NCI-H146 (cell line): ENCODE data around the gene CDC5L.
A peak's percentile ranks its signal among the peaks of the same experiment; 100 is the strongest.

Experiments
- DNase-seq: peaks from one replicate; lab custom pipeline; 2025; lab: John Stamatoyannopoulos, UW

Gene CDC5L

DNA sequence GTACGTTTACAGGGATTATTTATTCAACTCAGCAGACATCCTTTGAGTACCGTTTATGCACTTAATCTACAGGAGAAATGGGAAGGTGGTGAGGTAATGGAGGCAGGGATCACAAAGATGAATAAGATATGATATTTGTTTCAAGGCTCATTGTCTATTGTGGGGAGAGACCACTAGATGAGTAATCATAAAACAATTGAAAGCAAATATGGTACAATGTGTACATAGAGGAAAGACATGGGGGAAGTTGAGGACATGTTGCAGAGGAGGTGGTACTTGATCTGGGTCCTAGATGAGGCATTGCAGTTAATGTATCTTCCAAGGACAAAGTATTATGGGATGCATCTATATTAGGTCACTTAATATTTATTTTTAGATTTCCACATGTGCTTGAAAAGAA lies 13.7 kb upstream of the CDC5L start:
- peak; percentile 19 for DNase-seq

DNA sequence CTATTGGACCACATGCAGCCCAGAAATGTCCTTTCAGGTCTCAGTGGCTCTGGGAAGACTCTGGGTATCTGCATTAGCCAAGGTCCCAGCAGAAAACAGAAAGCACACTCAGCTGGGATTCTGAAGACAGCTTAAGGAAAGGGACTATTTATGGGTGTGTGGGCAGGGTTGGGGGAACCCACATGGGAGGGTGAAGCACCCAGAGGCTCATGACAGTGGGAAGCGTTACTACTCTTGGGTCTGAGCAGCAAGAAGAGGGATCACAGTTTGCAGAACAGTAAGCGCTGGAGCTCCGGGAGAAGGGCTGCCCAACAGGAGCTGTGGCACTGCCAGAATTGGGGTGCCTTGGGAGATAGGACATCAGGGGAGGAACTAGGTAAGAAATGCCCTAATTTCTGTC lies 12.4 kb upstream of the CDC5L start:
- DNase-seq: no peak

DNA sequence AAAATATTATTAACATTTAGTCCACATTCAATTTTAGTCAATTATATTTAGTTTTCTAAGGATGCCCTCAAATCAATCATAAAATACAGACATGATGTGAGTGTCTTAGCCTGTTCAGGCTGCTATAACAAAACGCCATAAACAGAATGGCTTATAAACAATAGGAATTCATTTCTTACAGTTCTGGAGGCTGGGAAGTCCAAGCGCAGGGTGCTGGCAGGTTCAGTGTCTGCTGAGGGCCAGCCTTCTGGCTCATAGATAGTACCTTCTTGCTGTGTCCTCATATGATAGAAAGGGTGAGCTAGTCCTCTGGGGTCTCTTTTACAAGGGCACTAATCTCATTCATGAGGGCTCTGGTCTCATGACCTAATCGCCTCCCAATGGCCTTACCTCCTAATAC lies 10.0 kb upstream of the CDC5L start:
- DNase-seq: no peak

DNA sequence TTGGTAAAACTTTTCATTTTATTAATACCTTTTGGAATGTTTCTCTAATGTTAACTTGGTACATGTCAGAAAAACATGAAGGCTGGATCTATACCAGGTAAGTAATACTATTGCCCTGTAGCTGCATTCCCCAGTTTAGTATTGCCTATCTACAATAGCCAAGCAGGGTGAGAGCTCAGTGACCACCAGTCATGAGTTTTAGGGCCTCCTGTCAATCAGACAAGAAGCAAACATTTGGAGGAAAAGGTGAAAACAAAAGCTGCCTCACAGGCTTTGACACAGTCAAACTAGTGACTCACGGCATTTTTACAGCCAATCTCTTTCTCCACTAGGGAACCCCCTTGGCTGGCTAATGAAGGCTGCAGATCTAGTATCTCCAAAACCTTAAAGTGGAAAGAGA lies 9.5 kb upstream of the CDC5L start:
- no peak for DNase-seq

DNA sequence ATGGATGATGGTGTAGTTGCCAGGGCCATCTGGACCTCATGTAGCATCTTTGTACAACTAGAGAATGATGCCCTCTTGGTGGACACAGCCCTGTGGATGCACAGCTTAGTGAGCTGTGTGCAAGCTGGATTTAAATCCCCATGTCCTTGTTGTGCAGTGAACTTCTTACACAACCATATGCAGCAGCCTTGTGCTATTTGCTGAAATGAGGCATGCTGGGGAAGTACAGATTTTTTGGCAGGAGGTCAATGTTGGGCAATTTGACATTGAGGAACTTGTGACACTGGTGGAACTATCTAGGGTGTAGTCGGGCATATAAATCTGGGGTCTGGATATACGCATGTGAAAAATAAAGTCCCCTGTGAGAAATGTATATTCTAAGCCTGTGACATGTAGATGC lies 5.8 kb upstream of the CDC5L start:
- DNase-seq: no peak

DNA sequence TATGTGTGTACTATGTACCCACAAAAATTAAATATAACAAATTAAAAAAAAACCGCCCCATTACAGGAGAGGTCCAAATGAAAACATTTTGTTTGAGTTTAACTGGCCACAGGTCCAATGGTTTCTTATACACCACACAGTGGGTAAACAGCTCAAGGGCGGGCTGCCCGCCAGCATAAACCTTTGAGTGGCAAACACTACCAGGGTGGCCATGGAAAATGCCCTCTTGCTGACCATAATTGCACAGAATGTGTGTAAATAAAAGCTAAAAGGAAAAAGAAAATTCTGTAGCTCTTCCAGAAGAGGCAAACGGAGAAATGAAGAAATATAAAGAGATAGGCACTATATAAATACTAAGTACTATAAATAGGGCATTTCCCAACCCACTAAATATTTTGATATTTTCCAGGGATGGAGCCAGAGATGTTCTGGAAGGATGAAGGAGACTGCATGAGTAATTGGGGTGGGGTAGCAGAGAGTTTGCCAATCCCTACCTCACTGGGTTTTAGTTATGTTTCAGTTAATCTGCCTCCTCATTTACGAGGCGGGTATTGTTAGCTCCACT lies 1.1 kb upstream of the CDC5L start:
- DNase-seq: peak; percentile 30

DNA sequence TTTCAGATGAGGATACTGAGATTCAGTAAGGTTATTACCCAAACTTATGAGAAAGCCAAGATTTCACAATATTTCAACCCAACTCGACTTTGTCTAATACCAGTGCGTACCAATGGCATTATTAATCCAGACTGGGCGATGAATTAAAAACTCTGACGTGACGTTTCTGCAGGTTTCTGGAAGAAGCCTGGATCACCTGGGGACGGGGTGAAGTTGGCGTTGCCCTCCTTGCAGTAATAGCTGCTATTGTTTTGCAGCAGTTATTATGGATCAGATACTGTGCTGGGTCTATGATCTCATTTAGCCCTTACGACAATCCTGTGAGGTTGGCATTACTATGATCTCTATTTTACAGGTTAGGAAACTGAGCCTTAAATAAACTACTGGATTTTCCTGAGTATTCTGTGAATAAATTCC lies 569 bp upstream of the CDC5L start:
- DNase-seq: peak; percentile 80

- DNase-seq: no peak
Measured at GRCh38 chr6:44388135-44388487, 605 bp downstream of the CDC5L start.

DNA sequence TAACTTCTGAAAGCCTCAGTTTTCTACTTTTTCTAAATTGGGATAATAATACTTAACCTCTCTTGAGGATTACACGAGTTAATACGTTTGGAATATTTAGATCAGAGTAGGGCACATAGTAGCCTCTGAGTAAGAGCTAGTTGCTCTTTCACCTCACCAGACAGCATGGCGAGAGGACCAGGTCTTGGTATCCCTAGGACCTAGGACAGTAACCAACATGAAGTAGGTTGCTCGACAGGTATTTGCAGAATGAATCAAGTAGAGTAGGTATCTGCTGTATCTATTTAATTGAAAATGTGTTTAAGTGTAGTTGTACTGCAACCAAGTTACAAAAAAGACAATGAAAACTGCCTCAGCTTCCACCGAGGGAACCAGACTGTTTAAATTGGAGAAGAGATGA lies 1.4 kb downstream of the CDC5L start:
- no peak for DNase-seq

DNA sequence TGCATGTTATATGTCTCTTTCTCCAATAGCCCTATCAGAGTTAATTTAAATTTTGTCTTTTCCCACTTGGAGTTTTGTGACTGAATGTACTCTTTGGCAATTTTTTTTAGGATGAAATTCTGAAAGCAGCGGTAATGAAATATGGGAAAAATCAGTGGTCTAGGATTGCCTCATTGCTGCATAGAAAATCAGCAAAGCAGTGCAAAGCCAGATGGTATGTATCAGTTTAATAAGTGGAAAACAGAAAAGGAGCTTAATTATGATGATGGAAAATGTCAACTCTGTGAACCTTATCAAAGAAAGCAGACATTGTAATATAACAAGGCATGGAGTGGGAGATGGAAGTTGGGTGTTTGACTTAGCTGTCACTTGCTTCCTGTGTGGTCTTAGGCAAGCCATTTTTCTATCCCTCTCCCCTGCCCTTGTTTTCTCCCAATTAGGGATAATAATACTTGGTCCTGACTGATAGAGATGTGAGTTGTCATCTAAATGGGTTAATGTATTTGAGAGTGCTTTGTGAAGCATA lies 2.7 kb downstream of the CDC5L start:
- no peak for DNase-seq

GRCh38 chr6:44395501-44395900 lies 8.0 kb downstream of the CDC5L start:
- DNase-seq: no peak

DNA sequence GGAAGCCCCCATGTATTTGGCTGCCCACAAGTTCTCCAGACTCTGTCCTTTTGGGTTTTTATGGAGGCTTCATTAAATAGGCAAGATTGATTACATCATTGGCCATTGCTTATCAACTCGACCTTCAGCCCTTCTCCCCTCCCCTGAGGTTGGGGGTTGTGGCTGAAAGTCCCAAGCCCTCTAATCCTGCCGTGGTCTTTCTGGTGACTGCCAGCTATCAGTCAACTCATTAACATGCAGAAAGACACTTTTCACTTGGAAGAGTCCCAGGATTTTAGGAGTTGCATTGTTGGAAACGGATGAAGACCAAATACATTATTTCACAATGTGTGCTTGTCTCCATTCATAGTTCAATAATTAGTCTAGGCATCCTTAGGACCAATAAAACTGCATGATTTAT lies 9.5 kb downstream of the CDC5L start:
- DNase-seq: no peak

GRCh38 chr6:44397424-44398164 lies 10.1 kb downstream of the CDC5L start:
- no peak for DNase-seq

DNA sequence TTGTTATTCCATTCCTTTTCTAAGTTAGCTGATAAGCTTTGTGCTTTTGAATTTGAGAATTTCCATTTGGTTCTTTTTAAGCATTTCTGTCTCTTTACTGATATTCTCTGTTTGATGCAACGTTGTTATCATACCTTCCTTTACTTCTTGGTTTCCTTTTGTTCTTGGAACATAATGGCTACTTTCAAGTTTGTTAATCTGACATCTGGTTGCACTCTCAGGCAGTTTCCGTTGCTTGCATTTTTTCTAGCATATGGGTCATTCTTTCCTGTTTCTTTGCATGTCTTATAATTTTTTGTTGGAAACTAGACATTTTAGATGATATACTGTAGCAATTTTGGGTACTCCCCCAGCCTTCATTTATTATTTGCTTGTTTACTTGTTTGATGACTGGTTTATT lies 12.5 kb downstream of the CDC5L start:
- no peak for DNase-seq

DNA sequence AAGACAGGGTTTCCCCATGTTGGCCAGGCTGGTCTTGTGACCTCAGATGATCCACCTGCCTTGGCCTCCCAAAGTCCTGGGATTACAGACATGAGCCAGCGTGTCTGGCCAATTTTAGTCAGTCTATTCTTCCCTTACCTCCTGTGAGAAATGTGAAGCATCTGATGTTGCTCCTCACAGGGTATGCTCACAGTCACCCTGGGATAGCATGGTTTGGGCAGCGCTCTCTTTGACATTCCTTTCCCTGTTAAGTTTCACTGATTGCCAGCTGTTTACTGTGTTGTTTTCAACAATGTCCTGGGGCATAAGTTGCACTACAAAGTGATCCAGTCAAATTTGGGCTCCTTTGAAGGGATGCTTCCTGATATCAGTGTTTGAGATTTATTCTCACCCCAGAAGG lies 13.1 kb downstream of the CDC5L start:
- DNase-seq: no peak

GRCh38 chr6:44401138-44401537 lies 13.6 kb downstream of the CDC5L start:
- DNase-seq: no peak

DNA sequence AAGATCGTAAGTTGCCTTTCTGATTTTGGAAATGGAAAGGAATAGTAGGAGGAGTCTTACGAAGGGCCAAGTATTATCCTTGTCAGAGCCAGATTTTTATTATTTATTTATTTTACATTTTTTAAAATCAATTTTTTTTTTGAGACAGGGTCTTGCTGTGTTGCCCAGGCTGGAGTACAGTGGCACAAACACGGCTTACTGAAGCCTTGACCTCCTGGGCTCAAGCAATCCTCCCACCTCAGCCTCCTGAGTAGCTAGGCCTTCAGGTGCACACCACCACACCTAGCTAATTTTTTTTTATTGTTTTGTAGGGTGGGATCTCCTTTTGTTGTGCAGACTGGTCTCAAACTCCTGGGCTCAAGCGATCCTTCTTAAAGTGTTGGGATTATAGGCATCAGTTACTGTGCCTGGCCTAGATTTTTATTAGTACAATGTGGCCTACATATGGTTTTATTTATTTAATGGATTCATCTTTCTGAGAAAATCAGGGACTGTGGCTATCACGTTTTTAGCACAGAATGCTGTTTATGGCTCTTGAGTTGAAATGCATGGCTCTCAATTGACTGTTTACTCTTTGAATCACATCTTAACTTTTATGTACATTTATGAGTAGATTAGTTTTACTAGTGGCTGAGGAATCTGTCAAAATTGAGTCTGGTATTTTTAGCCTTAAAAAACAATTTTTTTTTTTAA lies 16.7 kb downstream of the CDC5L start:
- DNase-seq: no peak

DNA sequence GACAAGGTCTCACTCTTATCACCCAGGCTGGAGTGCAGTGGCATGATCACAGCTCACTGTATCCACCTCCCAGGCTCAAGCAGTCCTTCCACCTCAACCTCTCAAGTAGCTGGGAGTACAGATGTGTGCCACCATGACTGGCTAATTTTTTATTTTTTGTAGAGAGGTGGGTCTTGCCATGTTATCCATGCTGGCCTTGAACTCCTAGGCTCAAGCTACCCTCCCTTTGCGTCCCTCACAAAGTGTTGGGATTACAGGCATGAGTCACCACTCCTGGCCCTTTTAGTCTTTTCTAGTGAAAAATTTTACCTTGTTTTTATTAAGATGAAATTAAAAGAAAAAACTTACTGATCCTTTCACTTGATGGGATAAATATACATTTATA lies 17.2 kb downstream of the CDC5L start:
- DNase-seq: no peak

DNA sequence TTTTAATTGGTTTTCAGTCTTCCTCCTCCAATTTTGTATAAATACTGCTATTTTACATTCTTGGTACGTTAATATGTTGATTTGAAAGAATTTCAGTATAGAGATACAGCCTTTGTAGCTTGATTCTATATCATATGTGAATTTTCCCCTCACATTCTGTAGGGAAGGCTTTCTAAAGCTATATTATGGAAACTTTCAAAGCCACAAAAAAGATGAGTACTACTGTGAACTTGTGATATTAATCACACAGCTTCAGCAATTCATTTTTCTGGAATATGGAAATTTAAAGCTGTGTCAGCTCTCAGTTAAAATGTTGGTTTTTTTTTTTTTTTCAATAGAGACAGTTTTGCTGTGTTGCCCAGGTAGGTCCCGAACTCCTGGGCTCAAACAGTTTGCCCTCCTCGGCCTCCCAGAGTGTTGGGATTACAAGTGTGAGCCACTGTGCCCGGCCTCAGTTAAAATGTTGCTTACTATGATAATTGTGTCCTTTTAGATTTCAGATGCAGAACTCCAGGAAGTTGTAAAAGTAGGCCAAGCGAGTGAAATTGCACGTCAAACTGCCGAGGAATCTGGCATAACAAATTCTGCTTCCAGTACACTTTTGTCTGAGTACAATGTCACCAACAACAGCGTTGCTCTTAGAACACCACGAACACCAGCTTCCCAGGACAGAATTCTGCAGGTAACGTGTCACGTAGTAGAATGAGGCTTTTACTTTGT lies 20.6 kb downstream of the CDC5L start:
- no peak for DNase-seq

GRCh38 chr6:44409207-44409794 lies 21.8 kb downstream of the CDC5L start:
- DNase-seq: no peak

- no peak for DNase-seq
Measured at GRCh38 chr6:44410363-44410762, 22.9 kb downstream of the CDC5L start.

- no peak for DNase-seq
Measured at GRCh38 chr6:44411141-44411540, 23.6 kb downstream of the CDC5L start.
